IPS-15b (cell line): Measurements from ENCODE around the gene C2CD5.
"Not testable (repeated sequence)": the region's sequence is repeated elsewhere in the genome, so short reads cannot be mapped to it uniquely, and the experiment has no call there.

Experiments used
- H3K27me3 ChIP-seq: one replicate; pipeline ENCODE4 v1.6.1; 2013; ENCODE audit warnings: low read length; ENCODE audit not compliant: control insufficient read depth, insufficient read depth
- H3K36me3 ChIP-seq: one replicate; pipeline ENCODE4 v1.6.1; 2013; ENCODE audit warnings: low read length; ENCODE audit not compliant: control insufficient read depth, insufficient read depth
- H3K4me1 ChIP-seq: one replicate; pipeline ENCODE4 v1.6.1; 2013; ENCODE audit warnings: mild to moderate bottlenecking, low read length; ENCODE audit not compliant: control insufficient read depth, insufficient read depth
- H3K4me3 ChIP-seq: one replicate; pipeline ENCODE4 v1.5.1; 2013; ENCODE audit warnings: low read depth, low read length
- H3K9ac ChIP-seq: one replicate; pipeline ENCODE4 v1.6.1; 2013; ENCODE audit warnings: low read depth, mild to moderate bottlenecking, low read length
- H3K9me3 ChIP-seq: one replicate; pipeline ENCODE4 v1.6.1; 2013; ENCODE audit warnings: mild to moderate bottlenecking, low read length; ENCODE audit not compliant: control insufficient read depth, insufficient read depth

Gene C2CD5

GRCh38 chr12:22474970-22475720 lies 69.2 kb downstream of the C2CD5 start:
- Histone ChIP-seq H3K9me3 (no peaks in the 10 kb centered on the region), H3K9ac (no peak overlapping the region), H3K36me3 (no peaks in the 10 kb centered on the region), H3K27me3 (no peaks in the 10 kb centered on the region), H3K4me1 (no peaks in the 10 kb centered on the region), H3K4me3 (no peak overlapping the region)

GRCh38 chr12:22473212-22473611 lies 71.1 kb downstream of the C2CD5 start:
- no peak overlapping the region for H3K9ac ChIP-seq
- no peaks in the 10 kb centered on the region for H3K4me1 ChIP-seq
- no peak overlapping the region for H3K4me3 ChIP-seq
- no peaks in the 10 kb centered on the region for H3K36me3 ChIP-seq
- no peaks in the 10 kb centered on the region for H3K27me3 ChIP-seq
- no peaks in the 10 kb centered on the region for H3K9me3 ChIP-seq

- no peak overlapping the region for H3K9ac ChIP-seq
- H3K9me3 ChIP-seq, result no peaks in the 10 kb centered on the region
Measured at GRCh38 chr12:22467190-22467589, 77.2 kb downstream of the C2CD5 start.

GRCh38 chr12:22463306-22463705 lies 81.0 kb downstream of the C2CD5 start:
- H3K9me3 ChIP-seq, result no peaks in the 10 kb centered on the region

More at GRCh38 chr12:22467190-22467589, 77.2 kb downstream of the C2CD5 start:
- H3K4me1 ChIP-seq, result no peaks in the 10 kb centered on the region
- no peaks in the 10 kb centered on the region for H3K27me3 ChIP-seq
- H3K36me3 ChIP-seq, result no peaks in the 10 kb centered on the region
- H3K4me3 ChIP-seq, result no peak overlapping the region

GRCh38 chr12:22461786-22462185 lies 82.6 kb downstream of the C2CD5 start:
- no peaks in the 10 kb centered on the region for H3K9me3 ChIP-seq
- no peak overlapping the region for H3K4me3 ChIP-seq
- H3K4me1 ChIP-seq, result no peaks in the 10 kb centered on the region
- no peaks in the 10 kb centered on the region for H3K36me3 ChIP-seq
- H3K27me3 ChIP-seq, result no peaks in the 10 kb centered on the region
- no peak overlapping the region for H3K9ac ChIP-seq

More at GRCh38 chr12:22463306-22463705, 81.0 kb downstream of the C2CD5 start:
- Histone ChIP-seq H3K4me1 (no peaks in the 10 kb centered on the region), H3K27me3 (no peaks in the 10 kb centered on the region), H3K36me3 (no peaks in the 10 kb centered on the region), H3K4me3 (no peak overlapping the region), H3K9ac (no peak overlapping the region)

GRCh38 chr12:22459838-22460490 lies 84.4 kb downstream of the C2CD5 start:
- no peaks in the 10 kb centered on the region for H3K9me3 ChIP-seq
- H3K4me3 ChIP-seq, result no peak overlapping the region
- no peaks in the 10 kb centered on the region for H3K27me3 ChIP-seq
- no peaks in the 10 kb centered on the region for H3K4me1 ChIP-seq
- no peak overlapping the region for H3K9ac ChIP-seq
- no peaks in the 10 kb centered on the region for H3K36me3 ChIP-seq

GRCh38 chr12:22458298-22458937 lies 85.9 kb downstream of the C2CD5 start:
- no peak overlapping the region for H3K9ac ChIP-seq
- no peaks in the 10 kb centered on the region for H3K4me1 ChIP-seq
- no peaks in the 10 kb centered on the region for H3K27me3 ChIP-seq
- no peaks in the 10 kb centered on the region for H3K9me3 ChIP-seq
- no peak overlapping the region for H3K4me3 ChIP-seq
- H3K36me3 ChIP-seq, result peaks cover 4% of the 10 kb centered on the region

GRCh38 chr12:22457085-22457484 lies 87.3 kb downstream of the C2CD5 start:
- no peak overlapping the region for H3K9ac ChIP-seq
- H3K4me3 ChIP-seq, result no peak overlapping the region
- H3K9me3 ChIP-seq, result no peaks in the 10 kb centered on the region
- peaks cover 5% of the 10 kb centered on the region for H3K36me3 ChIP-seq
- H3K4me1 ChIP-seq, result no peaks in the 10 kb centered on the region
- H3K27me3 ChIP-seq, result no peaks in the 10 kb centered on the region

GRCh38 chr12:22453511-22453910 lies 90.8 kb downstream of the C2CD5 start:
- no peaks in the 10 kb centered on the region for H3K27me3 ChIP-seq
- no peaks in the 10 kb centered on the region for H3K9me3 ChIP-seq
- no peak overlapping the region for H3K9ac ChIP-seq
- no peaks in the 10 kb centered on the region for H3K4me1 ChIP-seq
- no peak overlapping the region for H3K4me3 ChIP-seq
- peaks cover 5% of the 10 kb centered on the region for H3K36me3 ChIP-seq

- Histone ChIP-seq H3K9ac (no peak overlapping the region), H3K4me1 (peaks cover 2% of the 10 kb centered on the region), H3K27me3 (no peaks in the 10 kb centered on the region), H3K36me3 (no peaks in the 10 kb centered on the region), H3K4me3 (no peak overlapping the region), H3K9me3 (no peaks in the 10 kb centered on the region)
Measured at GRCh38 chr12:22447223-22447622, 97.1 kb downstream of the C2CD5 start.

- not testable (repeated sequence) for H3K36me3 ChIP-seq, H3K4me1 ChIP-seq, H3K4me3 ChIP-seq, H3K27me3 ChIP-seq, H3K9ac ChIP-seq, H3K9me3 ChIP-seq
Measured at GRCh38 chr12:22444317-22444665, 100.1 kb downstream of the C2CD5 start.
